Lower leg skin (tissue), 3 donors: ENCODE measurements around the gene MIDN.

Source experiments
- POLR2A ChIP-seq, 2 donors: fragments of 450-650 bp; IDR thresholded peaks; one replicate each; pipeline ENCODE4 v1.6.1; 2016 to 2017; ENCODE audit warnings: antibody characterized with exemption in 2 of 2, mild to moderate bottlenecking in 1 of 2, moderate library complexity in 1 of 2
- TF ChIP-seq, protein P1 (sequence below), 3 donors: fragments of 450-650 bp; IDR thresholded peaks; one replicate each; pipeline ENCODE4 v1.5.1; 2016; ENCODE audit warnings: antibody characterized with exemption in 3 of 3, mild to moderate bottlenecking in 3 of 3, moderate library complexity in 2 of 3

DNA sequence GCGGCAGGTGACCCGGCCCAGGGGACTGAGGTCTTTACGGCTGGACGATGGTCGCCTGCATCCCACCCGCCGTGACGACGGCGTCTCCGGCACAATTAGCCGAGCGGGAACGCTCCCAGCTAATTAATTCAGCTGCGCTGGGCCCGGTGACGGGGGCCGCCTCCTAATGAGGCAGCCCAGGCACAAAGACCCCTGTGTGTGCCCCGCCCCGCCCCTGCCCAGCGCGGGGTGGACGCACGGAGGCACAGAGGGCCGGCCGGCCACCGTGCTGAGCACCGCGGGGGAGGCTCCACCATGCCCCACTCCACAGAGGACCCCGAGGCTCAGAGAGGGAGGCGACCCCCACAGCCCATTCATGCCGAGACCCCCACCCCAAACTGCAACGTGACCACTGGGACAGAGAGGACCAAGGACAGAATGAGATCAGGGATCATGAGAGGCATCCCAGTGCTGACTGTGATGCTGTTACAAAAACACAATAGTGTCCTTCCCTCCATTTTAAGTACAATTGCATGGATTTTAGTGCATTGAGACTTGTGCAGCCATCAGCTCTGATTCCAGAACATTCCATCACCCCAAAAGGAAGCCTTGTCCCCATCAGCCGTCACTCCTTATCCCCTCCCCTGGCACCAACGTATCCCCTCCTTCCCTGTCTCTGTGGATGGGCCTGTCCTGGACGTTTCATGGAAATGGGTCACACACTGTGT, 54.3 kb downstream of the MIDN start:
- TF ChIP-seq, protein P1, sequence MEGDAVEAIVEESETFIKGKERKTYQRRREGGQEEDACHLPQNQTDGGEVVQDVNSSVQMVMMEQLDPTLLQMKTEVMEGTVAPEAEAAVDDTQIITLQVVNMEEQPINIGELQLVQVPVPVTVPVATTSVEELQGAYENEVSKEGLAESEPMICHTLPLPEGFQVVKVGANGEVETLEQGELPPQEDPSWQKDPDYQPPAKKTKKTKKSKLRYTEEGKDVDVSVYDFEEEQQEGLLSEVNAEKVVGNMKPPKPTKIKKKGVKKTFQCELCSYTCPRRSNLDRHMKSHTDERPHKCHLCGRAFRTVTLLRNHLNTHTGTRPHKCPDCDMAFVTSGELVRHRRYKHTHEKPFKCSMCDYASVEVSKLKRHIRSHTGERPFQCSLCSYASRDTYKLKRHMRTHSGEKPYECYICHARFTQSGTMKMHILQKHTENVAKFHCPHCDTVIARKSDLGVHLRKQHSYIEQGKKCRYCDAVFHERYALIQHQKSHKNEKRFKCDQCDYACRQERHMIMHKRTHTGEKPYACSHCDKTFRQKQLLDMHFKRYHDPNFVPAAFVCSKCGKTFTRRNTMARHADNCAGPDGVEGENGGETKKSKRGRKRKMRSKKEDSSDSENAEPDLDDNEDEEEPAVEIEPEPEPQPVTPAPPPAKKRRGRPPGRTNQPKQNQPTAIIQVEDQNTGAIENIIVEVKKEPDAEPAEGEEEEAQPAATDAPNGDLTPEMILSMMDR (IDR thresholded peaks at IDR 0.05): no peak
- TF ChIP-seq POLR2A (IDR thresholded peaks at IDR 0.05): no peak
